ENCODE data around the gene ADGRF1.
"Not testable (repeated sequence)": the region's sequence is repeated elsewhere in the genome, so short reads cannot be mapped to it uniquely, and the experiment has no call there.

ADGRF1 gene

GRCh38 chr6:47022191-47022590, 19.9 kb downstream of the ADGRF1 start:
- no peak for DNase-seq

DNA sequence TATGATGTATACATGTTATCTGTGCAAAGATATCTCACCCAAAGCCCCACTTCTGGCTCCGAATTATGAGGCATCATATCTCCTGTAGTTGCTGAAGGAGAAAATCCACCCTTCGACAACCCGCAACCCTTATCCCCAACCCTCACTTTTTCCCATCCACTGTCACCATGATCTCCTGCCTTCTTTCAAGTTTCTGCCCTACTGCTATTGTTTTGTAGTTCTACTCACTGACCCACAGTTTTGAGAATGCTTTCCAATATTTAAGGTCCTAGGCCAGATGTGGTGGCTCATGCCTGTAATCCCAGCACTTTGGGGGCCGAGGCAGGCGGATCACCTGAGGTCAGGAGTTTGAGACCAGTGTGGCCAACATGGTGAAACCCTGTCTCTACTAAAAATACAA, 22.2 kb downstream of the ADGRF1 start:
- no peak for DNase-seq

GRCh38 chr6:47016909-47017308, 25.2 kb downstream of the ADGRF1 start:
- DNase-seq = no peak

DNA sequence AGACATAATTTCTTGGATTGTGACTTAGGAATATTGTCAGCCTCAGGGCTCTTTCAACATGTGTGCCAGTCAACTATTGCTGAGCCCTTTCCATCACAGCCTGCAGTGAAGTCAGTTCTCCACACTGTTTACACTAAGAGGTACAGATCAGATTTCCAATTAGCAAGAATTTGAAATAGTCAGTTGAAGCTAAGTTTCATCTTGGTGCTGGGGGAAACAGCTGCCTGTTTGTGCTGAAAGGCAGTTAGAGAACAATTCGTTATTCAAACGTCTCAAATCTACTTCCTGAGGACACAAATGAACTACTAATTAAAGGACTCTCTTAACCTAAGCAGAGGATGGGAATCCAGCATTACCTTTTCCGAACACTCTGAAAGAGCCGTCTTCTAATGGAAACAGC, 25.9 kb downstream of the ADGRF1 start:
- no peak for DNase-seq

DNA sequence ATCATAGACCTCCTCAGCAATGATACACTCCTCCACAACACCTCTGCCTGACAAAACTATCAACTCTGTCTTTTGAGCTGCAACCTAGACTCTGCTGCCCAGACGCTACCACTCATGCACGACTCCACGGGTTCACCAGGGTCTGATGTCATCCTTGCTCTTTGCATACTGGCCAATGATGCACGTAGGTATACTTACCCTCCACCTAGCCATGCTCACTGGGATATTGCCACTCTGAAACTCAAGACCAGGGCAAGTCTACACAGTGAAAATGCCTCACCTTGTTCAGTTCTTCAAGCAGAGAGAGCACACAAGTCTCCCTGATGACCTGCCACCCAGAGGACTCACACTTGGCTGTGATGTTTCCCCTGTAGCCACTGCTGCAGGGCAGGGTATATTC, 27.7 kb downstream of the ADGRF1 start:
- no peak for DNase-seq

DNA sequence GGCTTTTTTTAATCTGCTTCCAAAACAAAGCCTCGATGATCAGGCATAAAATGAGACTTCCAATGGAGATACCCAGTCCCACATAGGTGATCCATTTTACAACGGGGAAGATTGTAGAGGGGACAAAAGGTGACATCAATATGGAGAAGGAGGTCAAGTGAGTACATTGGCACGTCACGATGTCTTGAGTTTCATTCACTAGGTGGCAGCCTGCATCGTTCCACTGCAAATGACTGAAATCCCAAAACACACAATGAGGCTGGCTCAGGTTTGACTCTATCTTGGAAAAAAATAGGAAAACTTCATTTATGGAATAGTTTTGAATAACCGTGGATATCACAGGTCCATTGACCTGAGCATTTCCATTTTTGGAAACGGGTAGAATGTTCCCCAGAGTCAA, 32.5 kb downstream of the ADGRF1 start:
- DNase-seq = no peak

GRCh38 chr6:47008397-47008763, 33.8 kb downstream of the ADGRF1 start:
- no peak for DNase-seq

- no peak for DNase-seq
These were observed 34.3 kb downstream of the ADGRF1 start for GRCh38 chr6:47007657-47008396.

DNA sequence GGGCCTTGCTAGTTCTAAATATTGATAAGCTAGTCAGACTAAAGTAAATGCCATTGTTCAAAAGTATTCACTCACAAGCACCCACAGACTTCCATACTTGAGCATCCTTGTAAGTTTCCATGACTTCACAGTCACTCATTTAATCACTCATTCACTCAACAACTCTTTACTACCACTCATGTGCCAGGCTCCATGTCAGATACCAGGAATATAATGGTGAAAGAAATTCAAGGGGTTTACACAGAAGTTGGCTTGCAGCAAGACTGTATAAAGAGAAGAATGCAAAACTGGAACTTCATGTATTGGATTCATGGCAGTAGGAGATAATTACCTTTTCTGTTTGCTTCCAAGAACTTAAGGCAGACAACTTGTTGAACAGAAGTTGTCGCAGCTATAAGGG, 36.6 kb downstream of the ADGRF1 start:
- no peak for DNase-seq

- DNase-seq = no peak
These were observed 37.7 kb downstream of the ADGRF1 start for GRCh38 chr6:47004463-47004862.

GRCh38 chr6:47000842-47001241, 41.3 kb downstream of the ADGRF1 start:
- DNase-seq = no peak

- DNase-seq = no peak
These were observed 43.6 kb downstream of the ADGRF1 start for GRCh38 chr6:46998436-46999017.

GRCh38 chr6:46997646-46998045, 44.5 kb downstream of the ADGRF1 start:
- DNase-seq = no peak

GRCh38 chr6:46996860-46997641, 45.1 kb downstream of the ADGRF1 start:
- no peak for DNase-seq

DNA sequence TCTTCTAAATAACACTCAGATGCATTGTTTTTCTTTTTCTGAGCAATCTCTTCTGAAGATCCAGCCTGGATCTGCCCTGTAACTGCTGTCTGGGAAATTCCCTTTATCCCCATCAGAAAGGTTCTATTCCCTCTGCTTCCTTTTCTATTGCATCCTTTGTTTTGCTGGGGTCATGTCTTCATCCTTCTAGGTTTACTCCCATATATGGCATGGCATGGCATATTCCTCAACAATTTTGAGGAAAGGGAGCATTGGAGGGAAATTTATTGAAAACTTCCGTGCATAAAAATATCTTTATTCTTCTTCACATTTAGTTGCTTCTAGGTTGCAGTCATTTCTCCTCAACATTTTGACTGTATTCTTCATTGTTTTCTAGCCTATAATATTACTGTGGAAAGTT, 47.2 kb downstream of the ADGRF1 start:
- no peak for DNase-seq

GRCh38 chr6:46993846-46994245, 48.3 kb downstream of the ADGRF1 start:
- no peak for DNase-seq

DNA sequence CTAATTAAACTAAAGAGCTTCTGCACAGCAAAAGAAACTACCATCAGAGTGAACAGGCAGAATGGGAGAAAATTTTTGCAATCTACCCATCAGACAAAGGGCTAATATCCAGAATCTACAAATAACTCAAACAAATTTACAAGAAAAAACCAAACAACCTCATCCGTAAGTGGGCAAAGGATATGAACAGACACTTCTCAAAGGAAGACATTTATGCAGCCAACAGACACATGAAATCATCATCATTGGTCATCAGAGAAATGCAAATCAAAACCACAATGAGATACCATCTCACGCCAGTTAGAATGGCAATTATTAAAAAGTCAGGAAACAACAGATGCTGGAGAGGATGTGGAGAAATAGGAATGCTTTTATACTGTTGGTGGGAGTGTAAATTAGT, 49.7 kb downstream of the ADGRF1 start:
- DNase-seq = not testable (repeated sequence)

- DNase-seq = peak; percentile 33
These were observed 51.2 kb downstream of the ADGRF1 start for GRCh38 chr6:46990818-46991510.

- no peak for DNase-seq
These were observed 52.0 kb downstream of the ADGRF1 start for GRCh38 chr6:46990031-46990644.

GRCh38 chr6:46989398-46989797, 52.7 kb downstream of the ADGRF1 start:
- DNase-seq = peak; percentile 24

- no peak for DNase-seq
These were observed 56.2 kb downstream of the ADGRF1 start for GRCh38 chr6:46985943-46986342.

GRCh38 chr6:46983007-46983411, 59.1 kb downstream of the ADGRF1 start:
- no peak for DNase-seq

- no peak for DNase-seq
These were observed 62.9 kb downstream of the ADGRF1 start for GRCh38 chr6:46979206-46979605.

All from right hindlimb (tissue), 1 donor.